Transverse colon (tissue), 4 donors: ENCODE data around the gene RAD51D. TPM values are rescaled to one million over a fixed set of nuclear protein-coding genes. Genes with fewer than 3 reads are reported as not detected.
"Not testable (repeated sequence)": the region's sequence is repeated elsewhere in the genome, so short reads cannot be mapped to it uniquely, and the experiment has no call there.

Source experiments
- DNase-seq: peaks from one replicate; pipeline ENCODE4 v3.0.0-alpha.2; 2019
- H3K27ac ChIP-seq, 4 donors: fragments of 200-600 bp; sonication (generic); 2 replicates each; pipeline ENCODE4 v1.5.1; 2016 to 2018; ENCODE audit warnings: inconsistent platforms in 4 of 4
- H3K27me3 ChIP-seq: fragments of 200-600 bp; sonication (generic); 2 replicates; pipeline ENCODE4 v1.5.1; 2017; ENCODE audit warnings: inconsistent platforms
- H3K36me3 ChIP-seq, 4 donors: fragments of 200-600 bp; sonication (generic); 2 replicates each; pipeline ENCODE4 v1.5.1; 2017 to 2019; ENCODE audit warnings: inconsistent platforms in 4 of 4
- H3K4me1 ChIP-seq, 4 donors: fragments of 200-600 bp; sonication (generic); 2 replicates each; pipeline ENCODE4 v1.5.1; 2017 to 2020; ENCODE audit warnings: inconsistent platforms in 4 of 4
- H3K4me3 ChIP-seq, 4 donors: fragments of 200-600 bp; sonication (generic); 1 replicate in 1 of 4; 2 replicates in 3 of 4; pipeline versions ENCODE4 v1.5.1 to v1.6.1; 2017 to 2019; ENCODE audit warnings: inconsistent platforms in 4 of 4
- H3K9me3 ChIP-seq, 2 donors: fragments of 200-600 bp; sonication (generic); 2 replicates each; pipeline ENCODE4 v1.5.1; 2017 to 2019; ENCODE audit warnings: inconsistent platforms in 2 of 2
- CTCF ChIP-seq, 5 experiments: fragments of 200-600 bp in 3 of 5; fragments of 450-650 bp in 2 of 5; sonication (generic) in 3 of 5; IDR thresholded peaks; 1 replicate in 2 of 5; 2 replicates in 3 of 5; pipeline ENCODE4 v1.5.1; 2016 to 2017; ENCODE audit warnings: antibody characterized with exemption in 5 of 5, inconsistent platforms in 3 of 5, mild to moderate bottlenecking in 2 of 5, moderate library complexity in 1 of 5
- EP300 ChIP-seq: sonication (generic); formaldehyde crosslinking; IDR thresholded peaks from one replicate; pipeline ENCODE4 v1.6.1; 2017; ENCODE audit warnings: antibody characterized with exemption, low read depth
- POLR2A ChIP-seq: fragments of 450-650 bp; IDR thresholded peaks from one replicate; pipeline ENCODE4 v1.6.1; 2016; ENCODE audit warnings: antibody characterized with exemption, mild to moderate bottlenecking, moderate library complexity
- POLR2AphosphoS5 ChIP-seq, 3 donors: sonication (generic); formaldehyde crosslinking; IDR thresholded peaks; one replicate each; pipeline ENCODE4 v1.6.1; 2016; ENCODE audit warnings: antibody characterized with exemption in 3 of 3
- WGBS, 2 donors: methylation state at CpG; one replicate each; pipeline ENCODE4 v1.1.5; 2018; ENCODE audit warnings: low coverage in 1 of 2; 5-methylcytosine and 5-hydroxymethylcytosine counted together
- in situ Hi-C, 4 donors: fragments of 200-750 bp; cut with MboI; loops; one replicate each; pipeline versions ENCODE4 v1.15.0 to v1.15.1; 2017; ENCODE audit warnings: low sequenced_read_pairs in 3 of 4, low pct_ligation_motif_present in 1 of 4, low pct_unique_long_range_greater_than_20kb in 1 of 4
- intact Hi-C: fragments of 100-400 bp; cut with DNase I; formaldehyde crosslinking; loops from one replicate; pipeline ENCODE4 v1.15.1; 2023; ENCODE audit warnings: low total_unique reads
- total RNA-seq, 4 donors: library from RNA; depleted of rRNA; stranded (reverse); fragments of >200 nt; gene quantifications; one replicate each; pipeline ENCODE4 v1.1.0, GENCODE V29; 2016

The RAD51D gene
- total RNA-seq, 4 donors from 2014 or later = 5.6 to 60.3 (median 7.8) TPM

- WGBS, 2 donors = 100% methylated on average over 1 of the region's 1 CpG; no CpG with 5 or more reads in 1 of the 2 donors
- in situ Hi-C loops = loop anchor here (10.0 to 25.0 kb wide), 2 partner anchors 101 to 108 kb away; partner anchors contain the start of gene LIG3 (in 1 of the 4)
Measured at GRCh38 chr17:35095741-35096140, 23.9 kb downstream of the RAD51D start.

GRCh38 chr17:35094902-35095301 is 24.8 kb downstream of the RAD51D start:
- peaks cover 0 to 7% (median 0%) of the 10 kb centered on the region in 4 donors for H3K36me3 ChIP-seq
- no peaks in the 10 kb centered on the region for H3K9me3 ChIP-seq
- in situ Hi-C loops (loop anchor here (10.0 to 25.0 kb wide), 2 partner anchors 100 to 108 kb away; partner anchors contain the start of gene LIG3 (in 1 of the 4)), intact Hi-C loops (no loop called here)
- H3K4me3 ChIP-seq = no peak overlapping the region
- TF ChIP-seq EP300 = no peak
- no peaks in the 10 kb centered on the region for H3K27me3 ChIP-seq
- 79% methylated on average over 2 of the region's 2 CpGs; no CpG with 5 or more reads in 1 of the 2 donors for WGBS, 2 donors
- peaks cover 0 to 1% (median 0%) of the 10 kb centered on the region in 4 donors for H3K4me1 ChIP-seq
- DNase-seq = no peak
- H3K27ac ChIP-seq = no peak overlapping the region

More at GRCh38 chr17:35095741-35096140, 23.9 kb downstream of the RAD51D start:
- no peak for TF ChIP-seq EP300
- TF ChIP-seq POLR2AphosphoS5 (IDR thresholded peaks at IDR 0.05) = no peak
- TF ChIP-seq CTCF (IDR thresholded peaks at IDR 0.05) = no peak
- TF ChIP-seq POLR2A = no peak
- Histone ChIP-seq H3K27me3 (no peaks in the 10 kb centered on the region), H3K4me1 (no peaks in the 10 kb centered on the region), H3K9me3 (no peaks in the 10 kb centered on the region), H3K36me3 (peaks cover 0 to 7% (median 3%) of the 10 kb centered on the region in 4 donors), H3K27ac (no peak overlapping the region), H3K4me3 (no peak overlapping the region)
- no peak for DNase-seq
- intact Hi-C loops = no loop called here

GRCh38 chr17:35090707-35091106 is 29.0 kb downstream of the RAD51D start:
- 92 to 94% methylated on average over 6 to 11 of the region's 11 CpGs for WGBS, 2 donors
- DNase-seq, H3K27ac ChIP-seq, intact Hi-C loops, H3K27me3 ChIP-seq, H3K9me3 ChIP-seq, H3K36me3 ChIP-seq, H3K4me3 ChIP-seq: not testable (repeated sequence)
- peaks cover 5 to 26% (median 24%) of the 10 kb centered on the region in 4 donors for H3K4me1 ChIP-seq
- in situ Hi-C loops = loop anchor here (10.0 to 25.0 kb wide), 2 partner anchors 96 to 103 kb away; partner anchors contain the start of gene LIG3 (in 1 of the 4)

- no peaks in the 10 kb centered on the region for H3K9me3 ChIP-seq
- H3K27ac ChIP-seq = peak overlapping the region; percentile 93 to 99 (median 98)
- H3K4me3 ChIP-seq = peak overlapping the region in 3 of 4 donors; percentile 89 to 97 (median 89)
- H3K4me1 ChIP-seq = peaks cover 5 to 34% (median 33%) of the 10 kb centered on the region in 4 donors
- in situ Hi-C loops (loop anchor here (10.0 to 25.0 kb wide), 2 partner anchors 95 to 102 kb away; partner anchors contain the start of gene LIG3 (in 1 of the 4)), intact Hi-C loops (loop anchor here (1.0 to 5.0 kb wide), 2 partner anchors 67 to 91 kb away; no protein-coding TSS in a partner anchor)
- H3K27me3 ChIP-seq = no peaks in the 10 kb centered on the region
- DNase-seq = peak; percentile 17
- no peaks in the 10 kb centered on the region for H3K36me3 ChIP-seq
- WGBS, 2 donors = 50 to 80% methylated on average over 8 to 18 of the region's 22 CpGs
- TF ChIP-seq EP300 (no peak), POLR2AphosphoS5 (IDR thresholded peaks at IDR 0.05) (no peak), POLR2A (no peak), CTCF (IDR thresholded peaks at IDR 0.05) (peak in 4 of 5 experiments; percentile 10 to 66 (median 44))
Measured at GRCh38 chr17:35089586-35090296, 29.9 kb downstream of the RAD51D start.
